Peyer's patch (tissue), 4 donors: ENCODE measurements around the gene TPCN2.

Experiments
- POLR2A ChIP-seq, 2 donors: fragments of 450-650 bp; IDR thresholded peaks; one replicate each; pipeline ENCODE4 v1.5.1; 2017; ENCODE audit warnings: antibody characterized with exemption in 2 of 2, mild to moderate bottlenecking in 2 of 2, moderate library complexity in 2 of 2
- TF ChIP-seq, protein P1 (sequence below), 6 experiments: fragments of 450-650 bp in 4 of 6; fragments of 200-600 bp in 2 of 6; sonication (generic) in 1 of 6; IDR thresholded peaks; one replicate each; pipeline ENCODE4 v1.5.1; 2017 to 2019; ENCODE audit warnings: antibody characterized with exemption in 6 of 6, mild to moderate bottlenecking in 3 of 6, moderate library complexity in 1 of 6

DNA sequence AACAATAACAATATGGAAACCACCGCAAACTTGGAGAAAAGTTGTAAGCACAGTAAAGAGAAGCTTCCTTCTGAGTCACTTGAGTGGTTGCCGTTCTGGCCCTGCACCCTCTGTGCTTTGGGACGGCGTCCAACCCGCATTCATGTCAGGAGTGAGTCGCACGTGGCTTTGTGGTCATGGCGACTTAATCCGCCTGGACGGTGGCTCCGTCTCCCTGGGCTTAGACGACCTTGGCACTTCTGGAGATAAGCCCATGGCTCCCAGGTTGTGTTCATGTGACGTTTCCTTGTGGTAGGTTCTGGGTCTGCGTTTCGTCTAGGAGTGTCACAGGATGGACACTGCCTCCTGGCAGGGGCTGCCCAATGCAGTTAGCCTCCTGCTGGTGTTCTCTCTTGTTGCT, 40.5 kb downstream of the TPCN2 start:
- TF ChIP-seq, protein P1, sequence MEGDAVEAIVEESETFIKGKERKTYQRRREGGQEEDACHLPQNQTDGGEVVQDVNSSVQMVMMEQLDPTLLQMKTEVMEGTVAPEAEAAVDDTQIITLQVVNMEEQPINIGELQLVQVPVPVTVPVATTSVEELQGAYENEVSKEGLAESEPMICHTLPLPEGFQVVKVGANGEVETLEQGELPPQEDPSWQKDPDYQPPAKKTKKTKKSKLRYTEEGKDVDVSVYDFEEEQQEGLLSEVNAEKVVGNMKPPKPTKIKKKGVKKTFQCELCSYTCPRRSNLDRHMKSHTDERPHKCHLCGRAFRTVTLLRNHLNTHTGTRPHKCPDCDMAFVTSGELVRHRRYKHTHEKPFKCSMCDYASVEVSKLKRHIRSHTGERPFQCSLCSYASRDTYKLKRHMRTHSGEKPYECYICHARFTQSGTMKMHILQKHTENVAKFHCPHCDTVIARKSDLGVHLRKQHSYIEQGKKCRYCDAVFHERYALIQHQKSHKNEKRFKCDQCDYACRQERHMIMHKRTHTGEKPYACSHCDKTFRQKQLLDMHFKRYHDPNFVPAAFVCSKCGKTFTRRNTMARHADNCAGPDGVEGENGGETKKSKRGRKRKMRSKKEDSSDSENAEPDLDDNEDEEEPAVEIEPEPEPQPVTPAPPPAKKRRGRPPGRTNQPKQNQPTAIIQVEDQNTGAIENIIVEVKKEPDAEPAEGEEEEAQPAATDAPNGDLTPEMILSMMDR (IDR thresholded peaks at IDR 0.05), result no peak
- TF ChIP-seq POLR2A (IDR thresholded peaks at IDR 0.05), result no peak
